PC-9 (cell line): ENCODE results near the gene CDON.

Experiments used
- CTCF ChIP-seq: fragments of 200-600 bp; sonication (generic); conservative IDR thresholded peaks from 2 replicates; pipeline ENCODE4 v1.6.1; 2017; ENCODE audit warnings: mixed run types, antibody characterized with exemption, mild to moderate bottlenecking, moderate library complexity
- EZH2 ChIP-seq: fragments of 200-600 bp; sonication (generic); IDR thresholded peaks from 2 replicates; pipeline ENCODE4 v1.8.0; 2017; ENCODE audit warnings: antibody characterized with exemption, low read depth

- TF ChIP-seq CTCF: no peak
- TF ChIP-seq EZH2: no peak
Measured at GRCh38 chr11:126072141-126072741, 9.6 kb upstream of the CDON start.
